Stimulated activated CD8-positive, alpha-beta memory T cell treated with anti-CD3 and anti-CD28 coated beads, Interleukin-15, amount 100 ng/mL, for 1 hour (primary cell): ENCODE results near the gene PARD3B.

ENCODE experiments used
- DNase-seq: peaks from one replicate; pipeline ENCODE4 v3.0.0-alpha.2; 2020; ENCODE audit warnings: low read depth

PARD3B gene

DNA sequence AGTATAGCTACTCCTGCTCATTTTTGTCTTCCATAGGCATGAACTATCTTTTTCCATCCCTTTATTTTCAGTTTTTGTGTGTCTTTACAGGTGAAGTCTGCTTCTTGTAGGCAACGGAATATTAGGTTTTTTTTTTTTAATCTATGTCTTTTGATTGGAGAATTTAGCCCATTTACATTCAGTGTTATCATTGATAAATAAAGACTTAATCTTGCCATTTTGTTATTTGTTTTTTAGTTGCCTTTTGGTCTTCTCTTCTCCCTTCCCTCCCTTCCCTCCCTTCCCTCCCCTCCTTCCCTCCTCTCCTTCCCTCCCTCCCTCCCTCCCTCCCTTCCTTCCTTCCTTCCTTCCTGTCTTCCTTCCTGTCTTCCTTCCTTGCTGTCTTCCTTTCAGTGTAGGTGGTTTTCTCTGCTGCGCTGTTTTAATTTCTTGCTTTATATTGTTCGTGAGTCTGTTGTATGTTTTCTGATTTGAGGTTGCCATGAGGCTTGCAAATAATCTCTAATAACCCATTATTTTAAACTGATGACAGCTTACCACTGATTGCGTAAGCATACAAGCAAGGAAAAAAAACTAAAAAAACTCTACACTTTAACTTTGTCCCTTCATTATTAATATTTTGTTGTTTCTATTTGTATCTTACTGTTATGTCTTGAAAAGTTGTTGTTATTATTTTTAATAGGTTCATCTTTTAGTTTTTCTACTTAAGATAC, 353.8 kb downstream of the PARD3B start:
- no peak for DNase-seq

DNA sequence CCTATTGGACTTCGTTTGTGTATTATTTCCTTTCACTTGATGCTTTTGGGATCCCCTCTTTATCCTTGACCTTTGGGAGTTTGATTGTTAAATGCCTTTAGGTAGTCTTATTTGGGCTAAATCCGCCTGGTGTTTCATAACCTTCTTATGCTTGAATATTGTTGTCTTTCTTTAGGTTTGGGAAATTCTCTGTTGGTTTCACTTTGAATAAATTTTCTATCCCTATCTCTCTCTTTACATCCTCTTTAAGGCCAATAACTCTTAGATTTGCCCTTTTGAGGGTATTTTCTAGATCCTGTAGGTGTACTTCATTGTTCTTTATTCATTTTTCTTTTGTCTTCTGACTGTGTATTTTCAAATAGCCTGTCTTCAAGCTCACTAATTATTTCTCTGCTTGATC, 354.7 kb downstream of the PARD3B start:
- DNase-seq: no peak

DNA sequence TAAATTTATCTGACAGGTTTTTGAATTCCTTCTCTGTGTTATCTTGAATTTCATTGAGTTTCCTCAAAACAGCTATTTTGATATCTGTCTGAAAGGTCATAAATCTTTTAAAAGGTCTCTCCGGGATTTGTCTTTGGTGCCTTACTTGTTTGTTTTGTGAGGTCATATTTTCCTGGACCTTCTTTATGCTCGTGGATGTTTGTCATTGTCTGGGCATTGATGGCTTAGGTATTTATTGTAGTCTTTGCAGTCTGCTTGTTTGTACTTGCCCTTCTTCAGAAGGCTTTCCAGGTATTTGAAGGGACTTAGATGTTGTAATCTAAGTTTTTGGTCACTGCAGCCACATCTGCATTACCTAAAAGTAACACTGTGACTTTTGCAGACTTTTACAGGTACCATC, 355.2 kb downstream of the PARD3B start:
- no peak for DNase-seq

DNA sequence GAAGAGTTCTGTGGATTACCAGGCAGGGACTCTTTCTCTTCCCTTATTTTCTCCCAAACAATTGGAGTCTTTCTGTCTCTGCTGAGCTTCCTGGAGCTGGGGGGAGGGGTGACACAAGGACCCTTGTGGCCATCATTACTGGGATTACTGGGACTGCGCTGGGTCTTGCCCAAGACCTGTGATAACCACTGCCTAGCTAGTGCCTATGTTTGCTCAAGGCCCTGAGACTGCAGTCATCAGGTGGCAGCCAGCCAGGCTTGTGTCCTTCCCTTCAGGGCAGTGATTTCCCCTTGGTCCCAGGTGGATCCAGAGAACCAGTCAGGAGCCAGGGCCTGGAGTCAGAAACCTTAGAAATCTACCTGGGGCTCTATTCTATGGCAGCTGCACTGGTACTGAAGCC, 355.6 kb downstream of the PARD3B start:
- DNase-seq: no peak

DNA sequence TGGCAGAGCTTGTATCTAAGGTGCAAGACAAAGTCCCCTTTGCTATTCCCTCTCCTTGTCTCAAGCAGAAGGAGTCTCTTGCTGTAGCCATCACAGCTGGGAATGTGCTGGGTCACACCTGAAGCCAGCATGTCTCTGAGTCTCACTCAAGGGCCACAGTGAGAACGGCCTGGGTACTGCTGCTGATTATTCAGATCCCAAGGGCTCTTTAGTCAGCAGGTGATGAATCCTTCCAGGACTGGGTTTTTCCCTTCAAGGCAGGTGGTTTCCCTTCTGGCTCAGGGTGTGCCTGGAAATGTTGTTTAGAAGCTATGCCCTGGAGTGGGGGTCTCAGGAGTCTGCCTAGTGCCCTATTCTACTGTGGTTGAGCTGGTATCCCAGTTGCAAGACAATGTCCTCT, 356.3 kb downstream of the PARD3B start:
- no peak for DNase-seq

DNA sequence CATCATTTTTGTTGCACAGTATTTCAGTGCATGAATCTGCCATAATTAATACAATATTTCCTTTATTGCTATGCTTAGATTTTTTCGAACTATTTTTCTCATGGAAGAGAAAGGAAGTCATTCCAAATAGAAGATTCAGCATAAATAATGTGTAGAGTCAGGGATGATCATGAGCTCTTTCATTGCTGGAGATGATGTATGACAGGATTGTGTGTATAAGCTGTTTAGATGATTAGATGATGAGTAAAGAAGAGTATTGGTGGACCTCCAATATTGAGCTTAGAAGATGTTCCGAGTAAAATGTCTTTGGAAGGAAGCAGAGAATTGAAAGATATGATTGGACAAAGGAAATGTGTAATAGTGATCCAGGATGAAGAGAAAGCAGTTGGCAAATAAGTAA, 364.5 kb downstream of the PARD3B start:
- no peak for DNase-seq

DNA sequence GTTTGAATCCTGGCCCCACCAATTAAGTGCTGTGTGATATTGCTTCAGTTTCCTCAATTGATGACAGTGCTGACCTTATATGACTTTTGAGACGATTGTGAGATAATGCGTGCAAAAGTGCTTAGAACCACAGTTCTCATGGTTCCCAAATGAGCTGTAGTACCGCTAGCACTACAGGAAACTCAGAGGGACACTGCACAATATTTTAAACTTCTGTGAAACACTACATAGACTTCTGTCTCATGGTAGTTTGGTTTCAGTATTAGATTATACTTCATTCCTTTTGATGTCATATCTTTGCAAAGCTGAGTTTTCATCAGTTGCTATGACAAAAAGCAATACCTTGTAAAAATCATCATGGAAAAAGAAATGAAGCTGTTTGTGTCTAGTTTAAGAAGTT, 368.0 kb downstream of the PARD3B start:
- no peak for DNase-seq

DNA sequence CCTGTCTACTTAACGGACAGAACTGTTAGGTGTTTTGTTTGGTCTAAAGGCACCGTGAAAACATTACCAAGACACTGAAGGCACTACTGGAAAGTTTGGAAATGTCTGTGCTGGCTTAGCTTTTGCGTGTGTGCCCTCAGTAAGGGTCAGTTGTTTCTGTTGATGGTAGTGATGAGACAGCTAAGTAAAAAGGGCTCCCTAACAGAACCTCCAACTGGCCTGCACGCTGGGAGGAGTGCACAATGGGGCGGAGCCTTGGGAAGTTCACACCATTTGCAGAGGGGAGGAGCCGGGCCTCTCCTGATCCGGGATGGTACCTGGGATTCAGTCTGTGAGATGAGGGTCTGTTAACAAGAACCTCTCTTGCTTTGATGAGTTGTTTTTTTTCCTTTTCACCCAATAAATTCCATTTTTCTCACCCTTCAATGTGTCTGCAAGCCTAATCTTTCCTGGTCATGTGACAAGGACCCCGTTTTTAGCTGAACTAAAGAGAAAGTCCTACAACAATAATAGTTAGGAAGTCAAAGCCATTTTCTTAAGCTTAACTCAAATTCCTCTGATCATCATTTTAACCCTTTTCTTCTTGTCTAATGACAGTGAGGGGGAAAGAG, 368.7 kb downstream of the PARD3B start:
- no peak for DNase-seq

DNA sequence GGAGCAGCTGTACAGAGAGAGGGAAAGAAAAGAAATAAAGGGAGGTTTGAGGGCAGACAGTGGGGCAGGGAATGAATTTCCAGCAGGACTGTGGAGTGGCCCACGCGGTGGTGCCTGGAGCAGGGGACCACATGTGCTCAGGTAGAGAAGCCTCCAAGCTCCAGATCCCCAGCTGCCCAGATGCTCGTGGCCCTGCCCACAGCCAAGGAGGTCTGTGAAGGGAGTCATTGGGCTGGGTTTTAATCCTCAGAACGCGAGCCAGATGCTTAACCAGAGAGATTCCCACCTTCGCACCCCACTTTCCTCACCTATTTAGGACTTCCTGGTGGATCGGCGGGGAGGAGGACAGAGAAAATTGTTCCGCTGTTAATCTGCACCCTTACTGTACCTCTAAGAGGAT, 369.4 kb downstream of the PARD3B start:
- DNase-seq: no peak

DNA sequence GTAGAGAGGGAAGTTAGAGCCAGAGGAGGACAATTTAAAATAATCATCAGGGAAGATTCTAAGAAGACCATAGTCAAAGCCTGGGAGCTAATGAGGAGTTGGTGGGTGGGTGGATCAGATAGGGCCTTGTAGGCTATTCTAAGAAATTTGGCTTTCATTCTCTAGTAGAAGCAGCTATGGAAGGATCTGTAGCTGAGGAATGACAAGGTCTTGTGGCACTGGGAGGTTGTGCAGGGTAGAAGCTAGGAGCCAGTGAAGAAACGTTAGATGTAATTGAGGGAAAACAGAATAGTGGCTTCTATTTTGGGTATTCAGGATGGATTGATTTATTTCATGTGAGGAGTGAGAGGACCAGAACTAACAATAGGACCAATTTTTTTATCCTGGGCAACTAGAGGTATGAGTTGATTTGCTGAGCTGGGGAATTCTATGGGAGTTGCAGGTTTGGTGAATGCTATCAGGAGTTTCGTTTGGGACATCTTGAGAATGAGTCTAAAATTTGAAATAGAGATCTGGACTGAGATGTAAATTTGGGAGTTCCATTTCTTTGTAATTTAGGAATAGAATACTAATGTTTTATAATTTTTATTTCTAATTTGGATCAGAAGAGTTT, 371.9 kb downstream of the PARD3B start:
- no peak for DNase-seq

DNA sequence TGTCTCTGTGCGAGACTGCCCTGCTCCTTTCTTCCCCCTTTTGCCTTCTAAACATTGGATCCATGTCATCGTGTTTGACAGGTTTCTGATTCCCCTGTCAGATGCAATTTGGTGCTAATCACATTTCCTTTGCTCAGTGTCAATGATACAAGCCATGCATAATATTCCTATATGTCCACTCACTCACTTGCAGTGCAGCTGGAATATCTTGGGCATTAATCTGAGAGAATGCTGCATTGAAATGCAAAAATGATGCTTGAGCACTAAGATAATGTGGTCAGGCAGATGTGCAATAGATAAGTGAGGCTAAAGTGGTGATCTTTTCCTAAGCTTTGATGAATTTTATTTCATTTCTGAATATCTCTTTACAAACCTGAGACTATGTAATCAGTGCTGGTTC, 375.5 kb downstream of the PARD3B start:
- DNase-seq: no peak

DNA sequence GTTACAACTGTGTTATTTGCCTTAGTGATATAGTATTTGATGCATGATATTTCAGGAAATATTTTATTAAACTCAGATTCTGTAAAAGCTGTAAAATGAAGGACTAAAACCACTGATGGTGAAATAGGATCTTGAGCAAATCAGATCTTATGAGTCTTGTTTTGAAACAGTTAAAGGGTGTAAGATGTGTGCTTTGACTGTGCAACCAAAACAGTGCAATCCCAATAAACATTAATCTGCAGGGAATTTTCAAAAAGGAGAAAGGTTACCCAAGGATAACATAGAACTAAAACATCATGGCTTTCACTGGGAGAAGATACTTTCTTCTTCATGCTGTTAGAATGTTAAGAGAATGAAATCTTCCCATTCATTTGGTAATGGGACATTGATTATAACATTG, 378.7 kb downstream of the PARD3B start:
- no peak for DNase-seq

DNA sequence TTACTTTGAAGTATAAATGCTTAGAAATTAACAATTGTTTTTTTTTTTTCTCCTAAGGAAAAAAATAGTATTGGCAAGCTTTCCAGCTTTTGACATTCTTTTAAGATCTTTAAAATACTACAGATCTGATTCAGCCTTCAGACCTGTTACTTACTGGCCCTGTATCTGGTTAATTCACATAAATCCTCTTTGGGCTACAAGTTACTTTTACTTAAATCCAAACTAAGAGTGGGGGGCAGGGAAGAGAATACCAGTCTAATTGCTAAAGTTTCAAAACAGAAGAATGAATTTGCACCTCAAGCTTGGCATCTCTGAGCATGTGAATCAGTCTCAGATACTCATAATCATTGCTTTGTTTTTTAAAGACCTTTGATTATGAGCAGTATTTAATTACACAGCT, 386.3 kb downstream of the PARD3B start:
- no peak for DNase-seq

DNA sequence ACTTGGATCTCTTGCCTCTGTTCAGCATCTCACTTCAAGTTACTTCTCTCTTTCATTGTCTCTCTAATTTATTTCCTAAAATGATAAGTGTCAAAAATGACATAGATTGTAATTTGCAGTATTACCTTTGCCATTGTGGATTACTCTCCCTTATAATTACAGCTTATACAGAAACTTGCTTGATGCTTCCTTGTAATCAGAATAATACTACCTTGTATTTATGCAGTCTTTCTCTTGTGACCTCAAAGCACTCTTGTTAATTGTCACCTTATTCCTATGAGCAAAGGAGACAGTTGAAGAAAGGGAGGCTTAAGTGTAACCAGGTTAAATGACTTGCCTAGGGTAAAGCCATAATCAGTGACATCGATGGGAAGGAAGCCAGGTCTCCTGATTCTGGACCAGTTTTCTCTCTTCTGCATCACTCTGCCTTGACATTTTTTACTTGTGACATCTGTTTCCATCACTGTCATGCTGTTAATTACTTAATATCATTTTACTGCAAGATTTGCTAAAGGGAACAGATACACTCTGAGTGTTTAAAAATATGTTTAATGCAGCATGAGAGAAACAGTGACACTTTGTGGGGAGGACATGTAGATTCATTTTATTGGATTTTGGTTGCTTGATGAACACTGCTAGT, 388.6 kb downstream of the PARD3B start:
- no peak for DNase-seq

DNA sequence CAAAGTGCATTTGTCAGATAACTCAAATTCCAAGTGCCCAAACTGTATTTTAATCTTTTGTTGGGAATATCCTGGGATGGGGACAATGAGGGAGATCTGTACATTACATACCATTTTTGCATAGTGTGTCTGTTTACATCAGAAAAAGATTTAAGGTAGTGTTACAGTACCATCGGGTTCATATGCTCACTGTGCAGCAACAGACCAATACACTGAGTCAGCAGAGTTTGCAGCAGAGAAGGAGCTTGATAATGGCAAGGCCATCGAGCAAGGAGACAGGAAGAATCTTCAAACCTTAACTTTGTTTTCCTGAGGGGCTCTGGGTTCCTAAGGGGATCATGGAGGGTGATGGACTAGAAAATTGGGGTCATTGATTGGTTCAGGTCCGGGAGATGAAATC, 399.7 kb downstream of the PARD3B start:
- no peak for DNase-seq

DNA sequence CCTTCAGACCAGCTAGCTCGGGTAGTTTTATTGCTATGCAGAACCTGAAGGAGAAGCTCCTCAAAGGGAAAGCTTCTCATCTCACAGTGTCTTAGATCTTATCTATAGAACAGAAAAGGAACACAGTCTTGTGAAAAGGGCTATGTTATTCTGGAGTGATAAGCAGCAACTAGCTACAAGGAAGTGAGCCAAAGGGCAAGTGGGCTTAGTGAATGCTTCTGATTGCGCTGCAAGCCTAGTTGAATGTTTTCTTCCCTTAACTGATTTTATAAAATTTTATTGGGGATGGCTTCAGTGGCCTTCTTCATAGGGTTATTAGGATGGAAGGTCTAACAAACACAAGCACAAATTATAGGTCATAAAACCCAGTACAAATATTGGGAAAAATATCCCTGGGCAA, 400.1 kb downstream of the PARD3B start:
- DNase-seq: no peak

DNA sequence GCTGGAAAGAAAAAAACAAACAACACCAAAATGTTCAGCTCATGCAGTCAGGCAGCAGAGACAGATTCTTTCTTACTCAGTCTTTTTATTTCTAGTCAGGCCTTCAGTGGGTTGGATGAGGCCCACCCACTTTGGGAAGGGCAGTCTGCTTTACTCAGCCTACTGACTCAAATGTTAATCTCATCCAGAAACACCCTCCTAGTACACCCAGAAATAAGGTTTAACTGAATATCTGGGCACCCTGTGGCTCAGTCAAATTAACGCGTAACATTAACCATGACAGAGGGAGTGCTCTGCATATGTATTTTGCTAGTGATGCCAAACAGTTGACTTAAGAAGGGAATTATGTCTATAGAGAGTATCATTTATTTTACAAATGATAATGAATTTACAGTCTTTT, 401.6 kb downstream of the PARD3B start:
- no peak for DNase-seq

DNA sequence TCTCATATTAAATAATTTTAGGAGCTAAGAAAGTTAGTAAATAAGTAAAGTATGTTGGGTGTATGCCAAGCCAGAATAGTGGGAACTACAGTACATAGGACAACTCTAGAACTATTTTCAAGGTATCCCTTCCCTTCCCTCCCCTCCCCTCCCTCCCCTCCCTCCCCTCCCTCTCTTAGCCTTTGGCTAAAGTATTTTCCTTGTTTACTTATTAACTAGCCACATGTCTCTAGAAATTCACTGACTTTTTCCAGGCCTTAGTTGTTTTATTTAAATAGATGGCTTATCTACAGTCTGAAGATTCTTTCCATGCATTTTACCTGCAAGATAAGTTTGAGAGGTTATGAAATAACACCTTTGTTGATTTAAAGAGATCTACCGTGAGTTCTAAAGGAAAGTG, 402.1 kb downstream of the PARD3B start:
- no peak for DNase-seq

DNA sequence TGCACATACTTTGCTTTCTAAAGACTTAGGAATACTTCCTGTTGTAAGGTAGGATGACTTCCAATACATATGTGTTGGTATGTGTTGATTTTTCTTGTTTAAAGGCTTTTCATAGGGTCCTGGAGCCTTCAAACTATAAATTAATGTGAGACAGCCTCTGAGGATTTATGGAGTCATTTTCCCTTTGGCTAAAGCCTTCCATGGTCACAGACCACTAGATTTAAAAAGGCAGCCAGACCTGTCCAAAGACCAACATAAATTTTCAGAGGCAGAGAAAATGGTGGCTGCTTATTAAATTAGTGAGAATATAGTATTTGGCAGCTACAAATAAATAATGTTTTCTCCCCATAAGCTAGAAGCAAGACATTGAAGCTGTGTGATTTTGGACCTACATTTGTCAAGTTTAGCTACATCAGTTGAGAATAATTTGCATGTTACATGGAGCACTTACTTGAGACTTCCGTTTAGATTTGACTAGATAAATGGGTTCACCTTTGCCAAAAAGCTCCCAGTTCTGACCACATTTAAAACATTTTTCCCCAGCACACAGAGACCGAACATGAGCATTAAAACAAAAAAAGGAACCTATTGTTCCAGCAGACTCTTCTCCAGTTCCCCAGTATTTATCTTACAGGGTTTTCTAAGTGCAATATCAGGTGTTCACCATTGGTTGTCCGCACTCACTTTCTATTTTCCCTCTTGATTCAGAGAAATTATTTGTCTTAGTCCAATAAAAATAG, 402.9 kb downstream of the PARD3B start:
- DNase-seq: no peak

DNA sequence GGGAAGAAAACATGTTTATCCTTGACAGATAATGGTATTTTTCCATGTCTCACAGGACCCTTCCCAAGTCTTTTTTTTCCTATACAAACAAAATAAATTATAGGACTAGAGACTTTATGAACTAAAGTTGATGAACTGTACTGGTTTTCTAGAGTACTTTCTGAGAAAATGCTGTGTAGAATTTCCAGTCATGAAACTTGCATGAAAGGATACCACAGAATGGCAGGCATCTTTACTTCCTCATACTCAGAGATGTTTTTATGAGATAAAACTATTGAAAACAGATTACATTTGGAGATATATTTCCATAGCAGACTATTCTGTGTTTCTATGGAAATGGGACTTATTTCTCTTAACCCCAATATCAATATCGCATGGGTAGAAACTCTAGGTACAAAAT, 403.5 kb downstream of the PARD3B start:
- DNase-seq: no peak

DNA sequence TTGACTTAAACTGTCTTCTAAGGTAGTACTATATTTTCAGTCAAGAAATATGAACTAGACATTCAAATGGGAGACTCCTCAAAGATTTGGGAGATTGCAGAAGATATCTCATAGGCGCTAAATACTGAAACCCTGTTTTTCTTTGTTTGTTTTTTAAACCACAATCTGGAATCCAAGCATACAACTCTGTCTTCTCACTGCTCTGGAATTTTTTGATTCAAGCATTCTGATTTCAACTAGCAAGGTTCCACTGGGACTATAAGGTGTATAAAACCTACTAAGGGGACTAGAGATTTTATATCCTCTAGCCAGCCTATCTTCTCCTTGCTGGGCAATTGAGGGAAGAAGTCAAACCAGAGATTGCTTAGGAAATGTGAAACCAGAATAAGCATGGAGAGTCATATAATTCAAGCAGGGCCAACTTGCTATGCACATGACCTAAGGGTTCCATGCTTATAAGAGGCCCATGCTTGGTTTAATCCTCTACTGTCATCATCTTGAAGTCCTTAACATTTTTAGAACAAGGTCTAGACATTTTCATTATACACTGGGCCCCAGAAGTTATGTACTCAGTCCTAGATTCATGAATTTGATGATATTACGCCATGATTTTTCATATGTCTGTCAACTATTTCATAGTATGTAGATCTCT, 405.5 kb downstream of the PARD3B start:
- DNase-seq: no peak

DNA sequence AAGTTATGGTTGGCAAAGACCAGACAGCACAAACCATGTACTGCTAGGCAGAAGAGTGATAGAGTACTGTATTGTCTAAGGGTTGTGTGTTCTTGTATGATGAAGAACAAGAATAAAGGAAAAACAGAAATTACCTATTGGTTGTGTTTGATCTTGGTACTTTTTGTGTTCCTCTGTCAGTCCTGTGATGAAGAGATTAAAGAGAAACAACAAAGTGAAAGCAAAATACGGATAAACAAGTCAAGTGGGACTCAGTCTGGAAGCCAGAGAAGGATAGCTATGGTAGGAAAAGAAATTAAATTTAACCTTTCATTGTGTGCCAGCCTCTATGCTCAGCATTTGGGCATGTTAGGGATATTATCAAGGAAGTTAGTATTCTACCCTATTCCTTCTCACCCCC, 413.1 kb downstream of the PARD3B start:
- DNase-seq: no peak
